Esophagus muscularis mucosa (tissue), 4 donors: ENCODE measurements around the gene C12orf43.

Source experiments
- CTCF ChIP-seq, 3 experiments: fragments of 200-600 bp in 2 of 3; fragments of 450-650 bp in 1 of 3; sonication (generic) in 2 of 3; IDR thresholded peaks; one replicate each; pipeline ENCODE4 v1.5.1; 2017 to 2019; ENCODE audit warnings: antibody characterized with exemption in 3 of 3, mild to moderate bottlenecking in 2 of 3, moderate library complexity in 1 of 3
- EP300 ChIP-seq: sonication (generic); formaldehyde crosslinking; IDR thresholded peaks from one replicate; pipeline ENCODE4 v1.6.1; 2017; ENCODE audit warnings: antibody characterized with exemption
- POLR2A ChIP-seq: fragments of 450-650 bp; IDR thresholded peaks from one replicate; pipeline ENCODE4 v1.6.1; 2017; ENCODE audit warnings: antibody characterized with exemption, moderate library complexity, mild to moderate bottlenecking, low read depth
- POLR2AphosphoS5 ChIP-seq, 2 donors: sonication (generic); formaldehyde crosslinking; IDR thresholded peaks; one replicate each; pipeline ENCODE4 v1.6.1; 2017; ENCODE audit warnings: antibody characterized with exemption in 2 of 2

GRCh38 chr12:120978296-120979219 lies 37.7 kb downstream of the C12orf43 start, which contains the start of gene HNF1A:
- TF ChIP-seq CTCF (IDR thresholded peaks at IDR 0.05): no peak
- no peak for TF ChIP-seq POLR2AphosphoS5 (IDR thresholded peaks at IDR 0.05)
- no peak for TF ChIP-seq POLR2A
- no peak for TF ChIP-seq EP300
